Right ventricle myocardium superior (tissue), 1 donor: ENCODE data around the gene NOX4. TPM values are rescaled to one million over a fixed set of nuclear protein-coding genes. Genes with fewer than 3 reads are reported as not detected.
"Not testable (repeated sequence)": the region's sequence is repeated elsewhere in the genome, so short reads cannot be mapped to it uniquely, and the experiment has no call there.

Experiments used
- ATAC-seq: fragments of 200-7000 bp; cut with Tn5 transposase; one replicate; pipeline ENCODE4 v1.9.1; 2020; ENCODE audit warnings: mild to moderate bottlenecking; ENCODE audit not compliant: poor library complexity
- DNase-seq: peaks from one replicate; pipeline ENCODE4 v3.0.0-alpha.2; 2020
- intact Hi-C: fragments of 100-400 bp; cut with DNase I; formaldehyde crosslinking; loops from one replicate; pipeline ENCODE4 v1.11.2; 2022
- total RNA-seq: library from RNA; stranded (reverse); fragmentation: NEBNext Ultra II Directional; extraction: Animal tissue kit (Norgen Biotek cat#: 25700); gene quantifications from one replicate; pipeline ENCODE4 v1.2.1, GENCODE V29; 2021
- donor health status: DM: no; HTN: yes; CAD: no; lungs with severe emphysema.

Gene NOX4
- total RNA-seq, 1 donor from 2014 or later, result 1.7 TPM

DNA sequence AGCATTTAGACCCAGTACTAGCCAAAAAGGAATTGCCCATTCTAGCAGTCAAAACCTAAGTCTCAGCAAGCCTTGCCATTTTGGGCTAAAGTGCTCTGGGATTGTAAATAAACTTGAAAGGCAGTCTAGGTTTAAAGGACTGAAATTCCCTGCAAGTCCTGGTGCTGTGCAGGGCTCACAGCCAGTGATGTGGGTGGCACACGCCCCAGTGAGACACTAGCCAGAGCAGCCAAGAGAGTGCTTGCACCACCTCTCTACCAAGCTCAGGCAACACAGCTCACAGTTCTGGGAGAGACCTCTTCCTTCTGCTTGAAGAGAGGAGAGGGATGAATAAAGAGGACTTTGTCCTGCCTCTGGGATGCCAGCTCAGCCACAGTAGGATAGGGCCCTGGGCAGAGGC lies 80.5 kb downstream of the NOX4 start:
- ATAC-seq, DNase-seq, intact Hi-C loops: not testable (repeated sequence)

DNA sequence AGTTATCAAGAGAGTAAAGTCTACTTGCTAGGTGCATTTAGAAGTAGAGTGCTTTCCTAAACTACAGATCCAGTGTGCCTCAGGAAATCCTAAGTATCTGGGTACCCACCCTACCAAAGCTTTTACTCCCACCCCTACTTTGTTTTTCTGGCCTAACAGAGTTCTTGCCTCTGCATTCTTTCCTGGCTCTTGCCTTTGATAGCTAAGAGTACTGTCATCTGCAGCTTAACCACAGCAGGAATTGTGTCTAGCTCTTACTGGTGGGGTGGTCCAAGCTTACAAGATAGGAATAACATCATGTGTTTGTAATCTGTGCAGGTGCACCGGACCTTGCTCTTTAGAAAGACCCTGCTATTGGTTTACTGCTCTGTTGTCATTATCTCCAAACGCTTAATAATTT lies 82.7 kb downstream of the NOX4 start:
- ATAC-seq, DNase-seq: not testable (repeated sequence)
- intact Hi-C loops, result loop anchor here (10.0 kb wide), 1 partner anchor 74 kb away; no protein-coding TSS in a partner anchor

DNA sequence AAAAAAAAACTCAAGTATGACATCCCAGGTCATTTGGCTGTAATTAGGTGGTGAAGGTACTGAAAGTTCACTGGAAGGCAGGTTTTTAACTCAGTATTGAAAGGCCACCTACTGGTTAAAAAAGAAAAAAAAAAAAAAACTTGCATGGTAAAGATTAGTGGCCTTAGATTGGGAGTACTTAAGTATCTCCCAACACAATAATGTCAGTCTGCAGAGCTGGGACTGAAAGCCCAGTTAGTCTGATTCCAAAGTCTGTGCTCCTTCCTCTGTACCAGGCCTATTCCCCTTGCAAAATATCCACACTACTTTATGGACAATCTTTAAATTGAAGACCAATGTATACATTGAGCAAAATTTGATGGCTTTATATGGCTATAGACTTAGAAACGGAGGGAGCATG lies 85.5 kb downstream of the NOX4 start:
- intact Hi-C loops, result loop anchor here (10.0 kb wide), 1 partner anchor 71 kb away; no protein-coding TSS in a partner anchor
- no peak for DNase-seq
- peak; percentile 49 for ATAC-seq

DNA sequence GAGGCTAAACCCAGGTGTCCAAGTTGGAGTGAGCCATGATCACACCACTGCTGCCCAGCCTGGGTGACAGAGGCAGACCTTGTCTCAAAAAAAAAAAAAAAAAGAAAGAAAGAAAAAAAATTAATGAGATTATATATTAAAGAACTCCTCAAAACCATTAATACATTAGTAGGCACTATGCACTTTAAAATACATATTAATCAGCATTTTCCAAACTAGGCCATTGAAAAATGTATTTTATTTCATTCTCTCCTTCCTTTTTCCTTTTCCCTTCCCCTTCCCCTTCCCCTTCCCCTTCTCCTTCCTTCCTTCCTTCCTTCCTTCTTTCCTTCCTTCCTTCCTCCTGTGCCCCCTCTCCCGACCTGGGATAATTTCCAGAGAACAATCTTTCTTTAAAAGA lies 99.5 kb downstream of the NOX4 start:
- intact Hi-C loops, ATAC-seq, DNase-seq: not testable (repeated sequence)

DNA sequence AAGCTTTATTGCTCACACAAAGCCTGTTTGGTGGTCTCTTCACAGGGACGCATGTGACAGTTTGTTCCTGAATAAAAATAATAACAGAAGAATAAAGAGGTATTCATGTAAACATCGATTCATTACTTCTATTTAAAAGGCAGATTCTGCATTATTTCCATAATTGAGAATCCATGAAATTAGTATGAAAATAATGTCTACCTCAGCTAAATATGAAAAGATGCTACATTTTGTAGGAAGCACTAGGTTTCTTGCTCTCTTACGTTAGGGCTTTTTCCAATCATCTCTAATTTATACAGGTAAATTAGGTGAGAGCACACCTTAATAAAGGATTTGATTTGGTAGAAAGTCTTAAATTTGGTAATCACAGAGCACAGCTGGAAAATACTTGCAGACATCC lies 103.7 kb downstream of the NOX4 start:
- ATAC-seq, DNase-seq, intact Hi-C loops: not testable (repeated sequence)

DNA sequence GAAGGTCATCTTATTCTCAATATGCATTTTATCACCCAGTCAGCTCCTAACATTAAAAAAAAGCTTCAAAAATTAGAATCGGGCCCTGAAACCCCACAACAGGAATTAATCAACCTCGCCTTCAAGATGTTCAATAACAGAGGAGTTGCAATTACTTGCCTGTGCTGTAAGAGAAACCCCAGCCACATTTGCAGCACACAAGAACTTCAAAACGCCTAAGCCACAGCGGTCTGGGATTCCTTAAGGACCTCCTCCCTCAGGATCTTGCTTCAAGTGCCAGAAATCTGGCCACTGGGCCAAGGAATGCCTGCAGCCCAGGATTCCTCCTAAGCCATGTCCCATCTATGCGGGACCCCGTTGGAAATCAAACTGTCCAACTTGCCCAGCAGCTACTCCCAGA lies 108.2 kb downstream of the NOX4 start:
- ATAC-seq, DNase-seq, intact Hi-C loops: not testable (repeated sequence)

DNA sequence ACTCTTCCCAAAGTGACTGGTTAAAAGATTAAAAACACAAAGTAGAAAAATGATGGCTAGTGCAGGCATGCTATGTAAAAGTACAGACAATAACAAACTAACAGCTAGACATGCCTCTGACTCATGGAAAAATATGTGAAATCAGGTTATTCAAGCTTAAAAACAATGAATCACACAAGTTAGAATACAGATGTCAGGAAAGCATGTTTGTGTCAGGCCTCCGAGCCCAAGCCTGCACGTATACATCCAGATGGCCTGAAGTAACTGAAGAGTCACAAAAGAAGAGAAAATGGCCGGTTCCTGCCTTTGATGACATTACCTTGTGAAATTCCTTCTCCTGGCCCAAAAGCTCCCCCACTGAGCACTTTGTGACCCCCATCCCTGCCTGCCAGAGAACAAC lies 110.1 kb downstream of the NOX4 start:
- DNase-seq (peak; percentile 26), ATAC-seq (peak; percentile 38)
- intact Hi-C loops, result no loop called here

DNA sequence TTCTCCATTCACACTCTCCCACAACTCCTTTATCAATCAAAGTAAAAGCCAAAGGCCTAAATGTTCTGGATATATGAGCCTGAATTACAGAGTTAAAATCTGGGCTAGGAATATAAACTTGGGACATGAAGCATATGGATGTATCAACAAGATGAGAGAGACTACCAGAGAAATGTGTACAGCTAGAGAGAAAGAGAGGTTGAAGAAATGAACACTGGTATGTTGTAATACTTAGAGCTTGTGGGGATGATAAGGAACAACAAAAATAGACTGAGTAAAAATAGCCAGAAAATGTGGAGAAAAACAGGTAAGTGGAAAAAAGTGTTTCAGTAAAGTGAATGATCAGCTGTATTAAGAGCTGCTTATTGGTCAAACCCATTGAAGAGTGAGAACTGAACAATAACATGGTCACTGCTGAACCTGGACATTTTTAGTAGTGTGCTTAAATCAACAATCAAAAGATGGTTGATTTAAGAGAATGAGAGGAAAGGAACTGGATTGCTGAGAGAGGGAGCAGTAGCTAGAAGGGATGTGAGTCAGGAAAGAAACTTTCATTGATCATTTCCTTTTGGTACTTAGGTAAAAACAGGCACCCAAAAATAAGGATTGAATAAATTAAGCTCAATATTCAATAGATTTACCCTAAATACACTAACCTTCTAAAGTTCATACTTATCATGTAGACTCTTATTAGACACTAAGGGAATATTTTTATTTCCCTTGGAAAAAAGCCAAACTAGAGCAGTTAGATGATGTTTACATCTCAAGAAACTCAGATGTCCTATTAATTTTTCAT lies 111.0 kb downstream of the NOX4 start:
- DNase-seq, intact Hi-C loops: not testable (repeated sequence)
- ATAC-seq, result peak; percentile 76

DNA sequence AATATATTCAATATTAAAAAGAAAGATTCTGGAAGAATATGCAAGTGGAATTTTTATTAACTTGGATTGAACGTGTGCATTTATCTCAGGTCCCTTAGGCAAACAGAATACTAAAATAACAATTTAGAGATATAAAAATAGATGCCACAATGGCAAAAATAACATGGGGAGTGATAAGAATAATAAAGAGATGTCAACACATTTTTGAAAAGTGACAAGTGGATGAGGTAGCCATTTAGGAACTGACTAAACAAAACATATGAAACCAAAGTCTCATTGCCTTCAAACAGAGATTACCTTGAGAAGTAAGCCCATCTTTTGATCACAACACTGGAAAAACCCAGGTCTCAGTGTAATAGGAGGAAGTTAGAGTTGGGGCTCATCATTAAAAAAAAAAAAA lies 112.2 kb downstream of the NOX4 start:
- DNase-seq, intact Hi-C loops: not testable (repeated sequence)
- peak; percentile 78 for ATAC-seq

DNA sequence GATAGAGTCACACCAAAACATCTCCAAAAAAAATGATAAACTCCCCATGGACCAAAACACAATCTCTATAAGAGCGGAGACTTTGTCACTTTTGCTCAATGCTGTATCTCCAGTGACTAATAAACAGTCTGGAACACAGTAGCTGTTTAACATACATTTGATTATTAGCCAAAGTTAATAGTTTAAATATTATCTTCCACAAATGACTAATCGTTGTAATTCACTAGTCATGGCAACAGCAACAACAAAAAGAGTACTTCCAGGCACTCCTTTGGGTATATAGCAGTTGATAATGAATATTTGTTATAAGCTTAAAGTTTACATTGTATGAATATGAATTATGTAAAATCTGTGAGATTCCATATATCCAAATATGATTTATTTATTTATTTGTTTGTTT lies 121.8 kb downstream of the NOX4 start:
- ATAC-seq, DNase-seq, intact Hi-C loops: not testable (repeated sequence)

DNA sequence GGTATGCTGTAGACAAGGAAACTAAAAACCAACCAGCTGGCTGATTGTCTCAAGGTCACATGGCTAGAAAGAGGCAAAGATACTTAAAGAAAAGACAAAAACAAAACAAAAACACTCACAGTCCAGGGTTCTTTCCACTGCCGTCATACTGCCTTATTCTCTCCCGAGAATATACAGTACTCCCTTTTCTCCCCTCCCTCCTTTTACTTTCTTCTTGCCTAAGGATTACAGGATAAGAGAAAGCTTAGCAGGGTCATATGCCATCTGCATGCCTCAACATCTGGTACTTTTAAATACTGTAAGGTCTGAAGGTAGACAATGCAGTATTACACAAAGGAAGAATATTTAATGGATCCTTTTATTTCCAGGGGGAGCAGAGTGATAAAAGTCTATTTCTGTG lies 126.3 kb downstream of the NOX4 start:
- intact Hi-C loops, ATAC-seq: not testable (repeated sequence)

DNA sequence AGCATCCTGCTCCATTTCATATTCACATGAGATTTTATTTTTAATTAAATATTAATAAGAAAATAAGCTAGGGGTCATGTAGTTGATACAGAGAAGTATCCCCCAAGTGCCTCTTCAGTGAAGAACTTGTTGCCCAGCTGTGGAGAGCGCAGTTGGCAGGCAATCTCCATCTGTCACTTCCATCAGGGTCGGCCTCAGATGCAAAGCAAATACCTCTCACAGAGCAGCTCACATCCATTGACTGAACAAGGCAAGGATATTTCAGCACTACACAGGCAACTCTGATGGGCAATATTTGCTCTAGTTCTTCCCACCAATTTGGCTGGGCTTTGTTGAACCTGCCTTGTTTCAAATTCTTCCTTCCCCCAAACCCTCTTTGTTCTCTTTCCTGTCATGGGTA lies 129.4 kb downstream of the NOX4 start:
- ATAC-seq, result peak; percentile 88
- DNase-seq, result no peak
- intact Hi-C loops, result no loop called here

More for the DNA sequence above, 126.3 kb downstream of the NOX4 start:
- DNase-seq, result not testable (repeated sequence)

DNA sequence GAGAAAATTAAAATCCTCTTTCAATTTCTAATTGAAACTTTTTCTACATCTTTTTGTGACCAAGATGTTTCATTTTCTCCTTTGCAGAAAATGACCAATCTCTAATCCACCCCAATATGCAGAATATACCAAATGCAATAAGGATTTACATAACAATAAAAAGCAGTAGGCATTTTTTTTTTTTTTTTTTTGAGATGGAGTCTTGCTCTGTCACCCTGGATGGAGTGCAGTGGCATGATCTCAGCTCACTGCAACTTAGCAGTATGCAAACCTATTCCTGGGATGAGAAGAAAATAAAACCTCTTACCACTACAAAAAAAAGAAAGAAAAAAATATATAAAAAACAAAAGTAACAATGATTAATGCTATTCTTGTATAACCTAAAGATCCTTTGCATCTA lies 132.0 kb downstream of the NOX4 start:
- DNase-seq, ATAC-seq, intact Hi-C loops: not testable (repeated sequence)

DNA sequence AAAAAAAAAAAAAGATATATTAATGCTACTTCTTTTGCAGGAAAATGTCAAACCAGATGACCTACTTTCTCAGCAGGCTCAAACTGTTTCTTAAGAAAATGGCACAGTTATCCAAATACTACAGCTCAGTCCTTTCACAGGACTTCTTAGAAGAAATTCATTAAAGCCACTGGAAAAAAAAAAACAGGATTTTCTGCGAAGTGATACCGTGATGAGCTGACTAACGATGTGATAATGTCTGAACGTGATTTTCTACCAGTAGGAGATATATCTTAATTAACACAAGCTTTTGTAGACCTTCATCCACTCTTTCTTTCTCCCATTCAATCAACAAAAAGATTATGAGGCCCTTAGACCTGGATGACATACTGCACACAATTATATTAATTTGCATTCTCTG lies 132.4 kb downstream of the NOX4 start:
- no peak for ATAC-seq
- intact Hi-C loops, result no loop called here
- no peak for DNase-seq

DNA sequence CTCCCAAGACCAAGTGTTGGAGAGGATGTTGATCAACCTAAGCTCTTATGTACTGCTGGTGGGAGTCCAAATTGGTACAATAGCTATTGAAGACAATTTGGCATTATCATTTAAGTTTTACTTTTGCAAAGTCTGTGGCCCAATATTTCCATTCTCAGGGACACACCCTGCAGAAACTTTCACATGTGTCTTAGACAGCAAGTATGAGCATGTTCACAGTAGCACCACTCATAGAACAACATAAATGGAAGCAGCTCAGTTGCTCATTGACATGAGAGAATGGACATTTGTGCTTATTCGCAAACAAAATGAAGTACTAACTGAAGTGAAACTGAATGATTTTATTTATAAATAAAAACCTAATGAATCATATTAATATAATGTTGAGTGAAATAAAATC lies 135.5 kb downstream of the NOX4 start:
- no peak for ATAC-seq
- intact Hi-C loops, result no loop called here

DNA sequence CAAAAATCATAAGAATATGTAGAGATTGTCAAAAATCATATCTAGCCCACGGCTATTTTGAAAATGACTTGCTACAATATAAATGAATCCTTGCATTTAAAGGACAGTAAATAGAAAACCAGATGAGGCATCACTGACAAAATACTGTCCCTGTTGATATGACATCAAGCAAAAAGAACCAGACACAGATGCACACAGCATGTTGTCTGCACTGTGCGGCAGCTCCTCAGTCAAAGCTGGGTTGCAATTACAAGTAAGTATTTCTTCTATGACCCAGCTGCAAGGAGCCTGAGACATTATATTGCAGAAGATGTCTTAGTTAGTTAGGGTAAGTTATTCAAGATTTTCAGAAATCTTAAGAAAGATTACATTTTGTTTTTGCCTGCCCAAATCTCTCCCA lies 136.7 kb downstream of the NOX4 start:
- DNase-seq, ATAC-seq, intact Hi-C loops: not testable (repeated sequence)

More for the DNA sequence above, 135.5 kb downstream of the NOX4 start:
- DNase-seq, result no peak

DNA sequence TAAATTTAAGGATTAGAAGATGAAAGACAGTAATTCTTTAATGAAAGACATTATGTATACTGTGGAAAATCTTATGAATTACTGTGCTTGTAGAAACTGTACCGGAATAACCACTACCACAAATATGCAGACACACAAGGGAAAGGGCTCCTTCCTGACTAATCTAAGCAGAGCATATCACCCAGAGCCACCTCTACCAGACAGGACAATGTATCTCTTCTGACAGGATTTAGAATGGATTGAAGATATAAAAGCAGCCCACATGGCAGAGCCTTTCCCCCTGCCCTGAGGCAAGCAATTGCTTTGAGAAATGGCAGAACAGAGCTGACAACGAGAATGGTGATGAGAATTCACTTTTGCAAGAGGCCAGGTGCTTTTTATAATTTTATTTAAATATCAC lies 144.1 kb downstream of the NOX4 start:
- intact Hi-C loops, result no loop called here
- DNase-seq (no peak), ATAC-seq (no peak)

DNA sequence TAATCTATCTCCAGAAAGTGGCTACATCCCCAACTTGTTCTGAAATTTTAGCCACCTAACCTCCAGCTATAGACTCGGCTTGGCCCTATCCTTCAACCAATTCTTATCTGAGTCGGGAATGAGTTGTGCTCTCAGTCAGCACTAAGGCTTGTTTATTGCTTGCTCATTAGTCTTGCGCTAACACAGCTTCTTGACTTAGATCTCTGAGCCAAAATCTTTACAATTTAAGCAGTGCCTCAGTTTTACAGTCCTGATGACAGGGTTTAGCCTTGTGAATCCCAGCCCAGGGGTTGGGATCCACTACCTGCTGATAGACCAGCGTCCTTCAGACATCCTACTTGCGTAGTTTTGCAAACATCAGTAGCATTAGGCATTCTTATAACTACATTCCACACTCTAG lies 144.6 kb downstream of the NOX4 start:
- intact Hi-C loops, result no loop called here
- DNase-seq (no peak), ATAC-seq (no peak)

DNA sequence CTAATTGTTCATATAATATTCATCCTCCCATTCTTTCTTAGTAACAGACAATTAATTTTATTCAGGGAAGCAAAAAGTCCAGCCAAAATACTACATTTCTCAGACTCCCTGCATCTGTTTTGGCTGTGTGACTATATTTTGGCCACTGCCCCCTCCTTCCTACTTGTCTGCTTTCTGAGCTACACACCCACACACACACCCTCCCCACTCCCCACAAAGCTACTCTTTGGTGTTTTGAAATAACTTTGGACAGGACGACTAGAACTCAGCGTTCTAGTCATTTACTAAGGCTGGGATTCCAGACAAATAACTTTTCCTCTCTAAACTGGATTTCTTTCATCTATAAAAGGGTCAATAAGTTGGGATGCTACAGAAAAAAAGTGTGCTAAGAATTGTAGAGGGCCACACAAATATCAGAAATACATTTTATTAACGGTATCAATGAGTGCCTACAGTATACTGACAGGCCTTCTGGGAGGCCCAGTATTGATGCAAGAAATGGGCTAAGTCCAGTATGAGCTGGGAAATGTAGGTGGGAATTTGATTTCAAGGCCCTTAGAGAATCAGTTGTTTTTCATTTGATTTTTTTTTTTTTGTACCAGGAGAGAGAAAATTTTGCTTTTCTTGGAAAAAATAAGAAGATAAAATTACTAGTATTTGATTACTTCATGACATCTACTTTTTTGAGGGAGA lies 148.1 kb downstream of the NOX4 start:
- intact Hi-C loops, result not testable (repeated sequence)
- DNase-seq, result peak; percentile 57

DNA sequence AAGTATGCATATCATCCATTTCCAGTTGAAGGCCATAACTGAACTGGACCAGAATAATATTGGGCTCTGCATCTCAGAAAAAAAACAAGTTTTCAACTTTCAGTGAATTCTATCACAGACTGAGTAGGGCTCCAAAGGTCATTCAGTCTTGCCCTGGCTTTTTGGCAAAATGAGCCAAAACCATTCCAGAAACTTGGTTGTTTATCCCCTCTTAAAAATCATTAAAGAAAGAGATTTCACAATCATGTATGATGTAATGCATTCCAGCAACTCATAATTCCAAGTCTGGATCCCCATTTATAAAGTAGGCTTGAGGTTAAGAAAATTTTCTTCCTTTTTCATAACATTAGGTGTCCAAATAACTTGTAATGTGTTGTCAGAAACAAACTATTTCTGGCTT lies 150.7 kb downstream of the NOX4 start:
- DNase-seq, intact Hi-C loops: not testable (repeated sequence)
- ATAC-seq, result peak; percentile 76

More for the DNA sequence above, 148.1 kb downstream of the NOX4 start:
- ATAC-seq, result peak; percentile 94
